NCI-H1417 (cell line): ENCODE data around the gene RBMS2.

Experiments
- DNase-seq, 3 experiments: peaks; one replicate each; lab custom pipeline; 2025; lab: John Stamatoyannopoulos, UW

The RBMS2 gene

DNA sequence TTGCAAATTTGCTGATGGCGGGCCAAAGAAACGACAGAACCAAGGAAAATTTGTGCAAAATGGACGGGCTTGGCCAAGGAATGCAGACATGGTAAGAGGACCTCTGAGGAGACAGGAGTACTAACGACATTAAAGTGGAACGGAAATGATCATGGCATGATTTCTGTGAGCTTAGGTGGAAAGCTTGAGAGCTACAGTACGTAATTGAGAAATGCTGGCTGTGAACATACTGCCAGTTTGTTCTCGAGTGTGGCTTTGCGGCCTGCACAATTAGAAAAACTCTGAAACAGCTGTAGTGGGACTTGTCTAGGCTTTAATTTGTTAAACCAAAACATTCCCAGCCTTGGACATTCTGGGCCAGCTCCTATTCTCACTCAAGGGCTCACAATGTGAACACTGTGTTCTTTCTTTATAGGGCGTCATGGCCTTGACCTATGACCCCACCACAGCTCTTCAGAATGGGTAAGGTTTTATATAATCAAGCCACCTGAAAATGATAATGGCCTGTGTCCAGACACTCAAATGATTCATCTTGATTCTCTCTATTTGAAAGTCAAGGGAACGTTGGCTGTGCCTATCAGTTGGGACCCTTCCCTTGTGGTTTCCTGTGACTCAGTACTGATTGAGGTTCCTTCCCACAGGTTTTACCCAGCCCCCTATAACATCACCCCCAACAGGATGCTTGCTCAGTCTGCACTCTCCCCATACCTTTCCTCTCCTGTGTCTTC lies 60.0 kb downstream of the RBMS2 start:
- no peak for DNase-seq

- no peak for DNase-seq
These were observed 63.5 kb downstream of the RBMS2 start for GRCh38 chr12:56585098-56585497.

DNA sequence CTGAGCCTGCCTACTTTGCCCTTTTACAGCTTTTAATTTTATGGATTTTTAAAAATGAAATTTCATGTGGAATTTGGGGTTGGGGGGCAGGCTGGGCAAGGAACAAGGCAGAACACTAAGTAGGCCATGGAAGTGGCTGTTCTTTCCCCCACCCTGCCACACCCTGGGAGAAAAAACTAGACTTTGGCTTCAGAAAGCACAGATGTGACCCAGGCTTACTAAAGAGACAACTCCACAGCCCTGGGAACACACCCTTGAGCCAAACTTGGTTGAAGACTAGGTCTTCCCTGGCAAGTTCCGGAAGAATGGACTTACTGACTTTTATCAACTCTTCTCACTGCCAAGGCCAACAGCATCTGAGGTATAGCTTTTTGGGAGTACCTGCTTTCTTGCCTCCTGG lies 68.2 kb downstream of the RBMS2 start:
- no peak for DNase-seq

GRCh38 chr12:56590237-56590830 lies 68.7 kb downstream of the RBMS2 start:
- peak in 2 of 3 experiments; percentile 28 to 51 for DNase-seq

- peak; percentile 70 to 88 (median 87) for DNase-seq
These were observed 69.5 kb downstream of the RBMS2 start for GRCh38 chr12:56591126-56591525.

GRCh38 chr12:56591961-56592360 lies 70.3 kb downstream of the RBMS2 start:
- no peak for DNase-seq

- peak; percentile 56 to 80 (median 76) for DNase-seq
These were observed 72.4 kb downstream of the RBMS2 start for GRCh38 chr12:56593909-56594621.

- DNase-seq = no peak
These were observed 75.2 kb downstream of the RBMS2 start for GRCh38 chr12:56596815-56597214.

GRCh38 chr12:56599041-56599440 lies 77.4 kb downstream of the RBMS2 start:
- no peak for DNase-seq

- peak in 1 of 3 experiments; percentile 81 for DNase-seq
These were observed 78.2 kb downstream of the RBMS2 start for GRCh38 chr12:56599797-56600196.

GRCh38 chr12:56600753-56601152 lies 79.1 kb downstream of the RBMS2 start:
- no peak for DNase-seq

DNA sequence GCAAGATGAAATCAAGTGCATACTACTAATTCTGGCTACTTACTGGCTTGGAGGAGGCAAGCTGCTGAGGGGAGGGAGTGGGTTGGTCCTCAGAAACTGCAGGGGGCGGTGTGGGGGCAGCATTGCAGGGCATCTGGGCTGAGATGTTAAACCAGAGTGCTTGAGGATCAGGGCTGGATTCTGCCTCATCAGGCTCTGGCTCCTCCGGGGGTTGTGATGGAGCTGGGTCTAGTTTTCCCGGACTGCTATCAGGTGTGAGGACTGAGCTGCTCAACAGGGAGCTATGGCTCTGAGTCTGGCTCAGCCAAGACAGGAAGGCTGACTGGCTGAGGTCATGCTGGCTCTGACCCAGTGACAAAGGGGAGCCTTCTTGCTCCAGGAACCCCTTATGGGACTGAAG lies 79.9 kb downstream of the RBMS2 start:
- no peak for DNase-seq

GRCh38 chr12:56602239-56602638 lies 80.6 kb downstream of the RBMS2 start:
- no peak for DNase-seq

GRCh38 chr12:56604355-56604754 lies 82.7 kb downstream of the RBMS2 start:
- DNase-seq = no peak

- DNase-seq = no peak
These were observed 93.0 kb downstream of the RBMS2 start for GRCh38 chr12:56614627-56615026.

DNA sequence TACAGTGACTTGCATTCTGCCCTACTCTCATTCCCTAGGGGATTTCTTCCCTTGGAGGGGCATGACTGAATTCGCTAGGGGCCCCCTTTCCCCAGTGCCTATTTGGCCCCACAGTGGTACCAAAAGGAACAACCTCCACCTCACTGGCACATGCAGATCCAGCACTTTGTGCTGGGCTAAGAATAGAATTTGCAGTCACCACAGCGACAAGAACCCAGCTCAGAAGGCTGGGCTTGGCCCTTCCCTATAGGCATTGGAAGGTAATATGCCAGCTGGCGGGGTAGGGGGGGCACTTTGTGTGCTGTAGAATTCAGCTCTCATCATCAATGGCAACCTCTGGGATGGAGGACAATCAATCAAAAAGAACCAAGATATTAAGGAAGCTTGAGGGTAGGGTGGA lies 94.6 kb downstream of the RBMS2 start:
- DNase-seq = no peak

GRCh38 chr12:56616925-56617324 lies 95.3 kb downstream of the RBMS2 start:
- DNase-seq = no peak

DNA sequence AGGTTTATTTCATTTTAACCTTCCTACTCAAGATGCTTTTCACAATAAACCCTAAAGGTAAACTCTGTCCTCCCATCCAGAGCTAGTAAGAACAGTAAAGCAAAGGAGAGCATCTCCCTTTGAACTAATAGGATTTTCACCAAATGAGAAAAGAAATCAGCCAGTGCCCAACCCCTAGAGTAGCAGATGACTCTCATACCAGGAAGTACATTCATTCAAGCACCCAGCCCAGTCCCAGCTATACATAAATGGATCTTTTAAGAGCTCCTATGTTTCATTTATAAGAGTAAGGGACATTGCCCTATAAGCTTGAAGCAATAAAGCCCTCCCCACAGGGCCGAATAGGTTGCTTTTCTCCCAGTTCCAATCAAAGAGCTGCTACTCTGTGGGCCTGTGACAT lies 100.9 kb downstream of the RBMS2 start:
- no peak for DNase-seq

GRCh38 chr12:56626701-56627100 lies 105.1 kb downstream of the RBMS2 start:
- no peak for DNase-seq

DNA sequence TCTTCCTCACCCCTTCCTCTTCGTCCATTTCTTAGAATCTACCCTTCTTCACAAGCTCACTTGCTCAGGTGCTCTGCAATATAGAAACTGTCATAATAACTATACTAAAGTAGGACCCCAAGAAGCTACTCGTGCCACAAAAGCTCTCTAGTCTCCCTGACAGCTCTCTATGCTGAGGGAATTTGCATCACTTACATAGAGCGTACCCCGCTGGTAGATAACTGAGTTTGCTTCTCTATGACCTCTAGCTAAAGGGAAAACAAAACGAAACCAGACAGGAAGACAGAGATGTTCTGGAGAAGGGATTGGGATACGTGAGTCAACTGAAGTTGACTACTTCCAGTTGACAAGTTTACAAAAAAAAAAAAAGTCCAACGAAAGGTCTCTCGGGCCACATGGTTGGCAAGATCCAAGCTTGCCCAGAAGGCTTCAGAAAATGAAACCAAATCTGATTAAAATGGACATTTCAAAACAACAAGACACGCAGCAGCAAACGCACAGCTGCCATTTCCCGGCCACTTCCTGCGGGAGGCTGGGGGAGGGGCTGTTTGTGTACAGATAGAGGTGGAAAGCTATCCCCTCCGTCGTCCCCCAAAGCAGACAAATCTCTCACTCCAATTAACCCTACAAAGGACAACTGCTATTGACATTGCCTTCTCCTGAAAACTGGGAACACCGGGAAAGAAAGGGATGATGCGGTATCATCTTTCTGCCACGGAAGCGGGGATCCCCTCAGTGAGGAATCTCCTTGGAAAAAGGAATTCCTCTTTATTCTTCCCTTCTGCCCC lies 107.2 kb downstream of the RBMS2 start:
- peak; percentile 24 to 77 (median 64) for DNase-seq

DNA sequence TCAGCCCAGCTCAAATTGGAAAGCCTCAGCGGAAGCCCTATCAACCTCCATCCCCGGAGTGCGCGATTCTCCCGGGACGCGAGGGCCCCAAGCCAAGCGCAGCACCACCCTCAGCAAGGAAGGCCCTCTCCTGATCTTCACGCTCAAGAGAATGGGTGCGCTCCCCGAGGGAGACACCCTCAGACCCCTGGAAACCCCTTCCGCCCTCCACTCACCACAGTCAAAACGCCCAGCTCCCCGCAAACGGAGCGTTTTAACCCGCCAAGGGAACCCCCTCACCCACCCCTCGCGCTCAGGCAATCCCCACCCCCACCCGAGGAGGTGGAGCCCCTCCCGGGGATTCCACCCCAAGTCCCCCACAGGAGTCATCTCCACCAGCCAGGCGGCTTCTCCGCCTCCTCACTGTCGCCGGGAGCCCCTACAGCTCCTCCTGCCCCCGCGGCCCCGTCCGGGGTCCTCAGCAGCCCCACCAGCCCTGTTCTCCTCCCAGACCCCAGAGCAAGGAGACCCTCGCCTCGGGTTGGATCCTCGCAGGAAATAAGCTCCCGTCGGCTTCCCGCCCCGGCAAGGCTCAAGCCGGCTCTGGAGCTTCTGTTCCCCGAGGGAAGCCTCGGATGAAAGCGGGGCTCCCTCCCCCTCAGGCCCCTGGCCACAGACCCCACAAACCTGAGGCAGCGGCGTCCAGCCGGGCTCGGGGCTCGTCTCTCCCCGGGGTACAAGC lies 108.0 kb downstream of the RBMS2 start:
- peak; percentile 24 to 74 (median 67) for DNase-seq

DNA sequence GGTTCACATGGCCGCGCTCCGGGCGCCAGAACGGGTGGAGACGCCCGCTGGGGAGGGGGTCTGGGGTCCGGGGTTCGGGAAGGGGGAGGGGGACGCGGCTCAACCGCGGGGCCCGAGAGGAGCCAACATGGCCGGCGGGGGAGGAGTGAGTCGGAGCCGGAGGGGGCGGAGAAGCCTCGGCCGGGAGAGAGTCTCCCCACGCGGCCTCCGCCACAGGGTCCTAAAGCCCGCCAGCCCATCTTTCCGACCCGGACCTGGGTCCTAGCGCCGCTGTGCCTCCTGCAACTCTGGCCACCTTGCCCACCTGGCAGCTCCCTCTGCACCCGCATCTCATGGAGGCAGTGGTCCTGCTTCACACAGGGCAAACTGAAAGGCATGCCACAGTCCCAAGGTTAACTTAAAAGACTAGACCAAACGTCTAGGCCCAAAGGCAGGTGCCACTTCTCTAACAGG lies 108.6 kb downstream of the RBMS2 start, which contains the start of gene BAZ2A:
BAZ2A (minus strand) TSS at position 147 of the 453 bp plus-strand sequence. CDS start 12,796 bp downstream, outside the sequence.
- peak; percentile 88 to 90 (median 88) for DNase-seq
